GM21381 (cell line): Measurements from ENCODE around the gene CPN2.

Source experiments
- ATAC-seq: cut with Tn5 transposase; IDR thresholded peaks from one replicate; pipeline ENCODE4 v1.9.1; 2021; ENCODE audit warnings: mild to moderate bottlenecking, moderate library complexity; ENCODE audit not compliant: unreplicated experiment

Gene CPN2

GRCh38 chr3:194298331-194299227 lies 52.5 kb downstream of the CPN2 start:
- no peak for ATAC-seq

- no peak for ATAC-seq
Observed at GRCh38 chr3:194296454-194297263, 54.5 kb downstream of the CPN2 start.

GRCh38 chr3:194294895-194295214 lies 56.3 kb downstream of the CPN2 start:
- no peak for ATAC-seq

- no peak for ATAC-seq
Observed at GRCh38 chr3:194294199-194294894, 56.8 kb downstream of the CPN2 start.

GRCh38 chr3:194293546-194294198 lies 57.5 kb downstream of the CPN2 start:
- no peak for ATAC-seq

- no peak for ATAC-seq
Observed at GRCh38 chr3:194292331-194292730, 58.8 kb downstream of the CPN2 start.
